T-helper 9 cell (primary cell): ENCODE measurements around the gene SMPD3.
A peak's percentile ranks its signal among the peaks of the same experiment; 100 is the strongest.

ENCODE experiments used
- DNase-seq: peaks from one replicate; pipeline ENCODE4 v3.0.0-alpha.2; 2020

The SMPD3 gene

DNA sequence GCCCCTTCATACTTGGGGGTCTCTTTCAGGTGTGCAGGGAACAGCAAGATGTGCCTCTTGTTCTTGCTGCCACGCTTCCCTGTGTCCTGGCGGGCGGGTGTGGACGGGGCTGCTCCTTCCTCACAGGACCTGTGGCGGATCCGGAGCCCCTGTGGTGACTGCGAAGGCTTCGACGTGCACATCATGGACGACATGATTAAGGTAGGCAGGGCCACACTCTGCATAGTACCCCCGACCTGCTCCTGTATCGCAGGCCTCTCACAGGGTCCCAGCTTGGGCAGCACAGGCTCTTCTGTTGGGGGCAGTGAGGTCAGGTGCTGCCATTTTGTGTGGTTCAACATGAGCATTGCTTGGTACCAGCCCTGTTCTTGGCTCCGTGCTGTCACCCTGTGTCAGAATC lies 94.9 kb downstream of the SMPD3 start:
- no peak for DNase-seq

DNA sequence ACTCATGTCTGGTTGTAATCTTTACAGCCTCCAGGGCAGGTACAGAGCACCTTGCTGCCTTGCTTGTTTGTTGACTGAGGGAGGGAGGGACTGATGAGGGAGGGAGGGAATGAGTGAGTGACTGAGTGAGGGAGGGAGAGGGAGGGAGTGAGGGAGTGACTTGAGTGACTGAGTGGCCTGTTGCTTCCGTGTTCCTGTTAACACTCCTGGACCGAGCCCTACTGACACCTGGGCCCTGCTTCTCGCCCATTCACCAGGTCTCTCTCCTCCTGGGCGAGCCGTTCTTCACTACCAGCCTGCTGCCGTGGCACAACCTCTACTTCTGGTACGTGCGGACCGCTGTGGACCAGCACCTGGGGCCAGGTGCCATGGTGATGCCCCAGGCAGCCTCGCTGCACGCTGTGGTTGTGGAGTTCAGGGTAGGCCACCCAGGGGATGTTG lies 96.3 kb downstream of the SMPD3 start:
- no peak for DNase-seq

DNA sequence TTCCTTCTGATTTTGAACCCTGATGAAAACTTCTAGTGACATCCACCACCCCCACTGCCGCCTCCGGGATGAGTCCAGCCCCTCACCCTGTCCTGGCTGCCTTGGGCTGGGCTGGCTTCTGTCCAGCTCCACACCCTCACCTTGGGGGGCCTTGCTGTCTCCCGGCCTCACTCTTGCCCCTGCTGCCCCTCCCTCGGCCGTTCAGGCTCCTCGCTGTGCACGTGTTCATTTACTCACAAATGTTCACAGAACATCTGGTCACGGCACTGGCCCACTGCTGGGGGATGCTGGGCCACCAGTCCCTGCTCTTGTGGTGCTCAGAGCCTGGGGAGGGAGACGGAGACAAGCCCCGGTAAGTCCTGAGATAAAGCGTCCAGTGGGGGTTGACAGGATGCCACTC lies 96.8 kb downstream of the SMPD3 start:
- DNase-seq, result no peak

DNA sequence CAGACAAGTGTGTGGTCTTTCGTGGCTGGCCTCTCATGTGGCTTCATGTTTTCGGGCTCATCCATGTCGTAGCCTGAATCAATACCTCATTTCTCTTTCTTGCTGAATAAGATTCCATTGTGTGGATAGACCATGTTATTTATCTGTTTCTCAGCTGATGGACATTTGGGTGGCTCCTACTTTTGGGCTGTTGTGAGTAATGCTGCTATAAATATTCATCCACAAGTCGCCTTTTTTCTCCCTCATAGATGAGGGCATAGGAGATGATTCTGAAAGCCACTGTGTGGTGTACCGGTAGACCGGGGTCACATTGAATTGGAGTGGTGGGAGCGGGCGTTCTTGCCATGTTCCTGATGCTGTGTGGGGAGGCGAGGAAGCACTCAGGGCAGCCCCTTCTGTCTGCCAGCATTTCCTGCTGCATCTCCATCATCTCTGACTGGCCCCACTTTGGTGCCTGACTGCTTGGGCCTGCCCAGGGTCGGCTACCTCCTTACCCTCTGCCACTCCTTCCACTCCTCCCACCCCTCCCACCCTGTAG lies 97.4 kb downstream of the SMPD3 start:
- DNase-seq, result no peak

DNA sequence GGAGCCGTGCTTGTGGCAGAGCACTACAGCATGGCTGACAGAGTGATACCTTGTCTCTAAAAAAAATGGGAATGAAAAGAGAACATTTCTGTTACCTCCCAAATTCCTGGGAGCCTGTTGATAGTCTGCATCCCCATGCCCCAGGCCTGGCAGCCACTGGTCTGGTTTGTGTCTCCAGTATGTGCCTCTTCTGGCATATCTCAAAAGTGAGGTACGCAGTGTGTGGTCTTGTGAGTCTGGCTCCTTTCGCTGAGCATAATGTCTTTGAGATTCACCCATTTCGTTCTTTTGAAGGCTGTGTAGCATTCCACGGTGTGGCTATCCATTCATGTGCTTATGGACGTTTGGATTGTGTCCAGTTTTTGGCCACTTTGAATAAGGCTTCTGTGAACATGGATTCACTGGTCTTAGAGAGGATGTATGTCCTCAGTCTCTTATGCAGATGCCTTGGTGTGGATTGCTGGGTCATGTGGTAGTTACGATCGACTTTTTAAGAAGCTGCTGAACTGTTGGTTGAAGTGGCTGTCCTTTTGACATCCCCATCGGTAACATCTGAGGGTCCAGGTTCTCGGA lies 98.4 kb downstream of the SMPD3 start:
- no peak for DNase-seq

DNA sequence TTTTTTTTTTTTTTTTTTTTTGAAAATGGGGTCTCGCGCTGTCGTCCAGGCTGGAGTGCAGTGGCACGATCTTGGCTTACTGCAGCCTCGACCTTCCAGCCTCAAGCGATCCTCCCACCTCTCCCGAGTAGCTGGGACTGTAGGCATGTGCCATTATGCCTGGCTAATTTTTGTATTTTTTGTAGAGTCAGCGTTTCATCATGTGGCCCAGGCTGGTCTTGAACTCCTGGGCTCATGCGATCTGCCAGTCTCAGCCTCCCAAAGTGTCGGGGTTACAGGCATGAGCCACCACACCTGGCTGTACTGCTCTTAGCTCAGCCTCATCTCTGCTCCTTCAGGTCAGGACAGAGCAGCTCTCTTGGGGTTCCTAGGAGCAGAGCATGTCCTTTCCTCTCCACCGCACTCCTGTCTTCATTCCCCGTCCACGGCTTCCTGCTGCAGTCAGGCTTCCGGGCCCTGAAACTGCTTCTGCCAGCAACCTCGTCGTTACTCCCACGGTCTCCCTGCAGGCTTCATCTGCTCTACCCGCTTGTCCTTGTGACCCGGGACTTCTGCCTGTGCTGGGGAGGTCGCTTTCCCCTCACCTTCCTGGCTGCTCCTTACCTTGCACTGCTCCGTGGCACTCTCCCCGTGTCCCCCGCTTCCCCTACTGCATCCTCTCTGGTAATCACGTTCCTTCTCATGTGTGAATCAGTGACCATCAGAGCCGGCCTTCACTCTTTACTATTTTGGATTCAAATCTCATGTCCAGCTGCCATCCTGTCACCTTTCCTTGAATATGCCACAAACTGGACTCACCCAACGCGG lies 99.5 kb downstream of the SMPD3 start:
- DNase-seq, result no peak

DNA sequence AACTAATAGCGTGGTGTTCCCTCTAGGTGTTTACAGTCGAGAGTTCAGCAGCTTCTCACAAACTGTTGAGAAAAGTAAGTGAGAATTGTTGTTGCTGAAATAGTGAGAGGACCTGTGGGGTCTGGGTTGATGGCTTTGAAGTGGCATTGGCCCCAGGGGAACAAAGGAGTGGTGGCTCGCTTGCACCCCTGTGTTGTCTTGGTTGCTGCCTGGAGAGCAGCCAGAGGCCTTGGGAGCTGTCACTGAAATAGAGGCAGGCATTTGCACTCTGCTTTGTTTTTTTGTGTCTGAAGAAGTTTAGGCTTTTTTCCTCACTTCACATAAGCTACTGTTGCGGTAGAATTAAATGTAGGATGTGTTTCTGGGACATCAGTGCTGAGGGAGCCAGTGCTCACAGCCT lies 100.7 kb downstream of the SMPD3 start:
- no peak for DNase-seq

DNA sequence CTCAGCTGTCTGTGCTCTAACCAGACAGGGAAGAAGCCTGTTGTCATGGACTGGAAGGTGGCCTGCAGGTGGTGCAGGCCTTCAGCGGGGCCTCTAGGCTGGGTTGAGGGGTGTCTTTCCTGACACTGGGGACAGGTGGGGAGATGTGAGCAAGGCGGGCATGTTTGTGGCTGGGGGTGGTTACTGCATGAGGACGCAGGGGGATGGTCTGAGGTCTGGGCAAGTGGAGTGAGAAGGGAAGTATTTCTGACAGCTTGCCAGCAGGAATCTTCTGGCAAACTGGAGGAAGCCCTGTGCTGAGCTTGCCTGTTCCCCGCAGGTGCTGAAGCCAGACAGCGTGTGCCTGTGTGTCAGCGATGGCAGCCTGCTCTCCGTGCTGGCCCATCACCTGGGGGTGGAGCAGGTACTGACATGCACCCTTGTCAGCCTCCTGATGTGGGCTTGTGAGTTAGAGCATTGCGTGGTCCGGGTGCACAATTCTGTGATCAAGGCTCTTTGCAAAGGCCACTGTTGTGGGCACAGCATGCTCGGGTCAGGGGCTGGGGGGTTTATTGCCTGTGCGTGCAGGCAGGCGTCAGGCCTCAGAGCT lies 101.3 kb downstream of the SMPD3 start:
- DNase-seq, result no peak

DNA sequence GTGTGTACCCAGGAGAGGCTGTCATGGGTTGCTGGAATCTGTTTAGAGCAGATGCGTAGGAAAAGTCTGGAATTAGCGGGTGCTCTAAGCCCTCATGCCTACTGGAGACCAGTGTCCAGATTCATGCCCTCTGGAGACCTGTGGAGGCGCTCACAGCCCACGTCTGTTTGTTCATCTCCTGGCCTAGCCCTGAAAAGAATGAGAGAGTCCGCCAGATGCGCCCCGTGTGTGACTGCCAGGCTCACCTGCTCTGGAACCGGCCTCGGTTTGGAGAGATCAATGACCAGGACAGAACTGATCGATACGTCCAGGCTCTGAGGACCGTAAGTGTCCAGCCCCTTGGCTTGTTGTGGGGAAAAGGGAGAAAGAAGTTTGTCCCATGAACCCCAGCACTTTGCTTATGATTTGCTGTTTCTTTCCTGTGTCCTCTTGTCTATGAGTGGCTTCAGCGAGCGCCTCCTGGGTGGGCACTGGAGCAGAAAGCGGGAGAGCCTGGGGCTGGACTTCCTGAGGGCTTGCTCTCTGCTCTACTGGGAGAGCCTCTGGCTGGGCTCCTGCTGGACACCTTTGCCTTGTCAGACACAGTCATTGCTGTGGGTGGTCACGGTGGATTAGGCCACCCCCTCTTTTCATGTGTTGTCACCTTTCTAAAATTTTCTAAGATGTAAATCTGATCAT lies 102.2 kb downstream of the SMPD3 start:
- DNase-seq, result no peak

DNA sequence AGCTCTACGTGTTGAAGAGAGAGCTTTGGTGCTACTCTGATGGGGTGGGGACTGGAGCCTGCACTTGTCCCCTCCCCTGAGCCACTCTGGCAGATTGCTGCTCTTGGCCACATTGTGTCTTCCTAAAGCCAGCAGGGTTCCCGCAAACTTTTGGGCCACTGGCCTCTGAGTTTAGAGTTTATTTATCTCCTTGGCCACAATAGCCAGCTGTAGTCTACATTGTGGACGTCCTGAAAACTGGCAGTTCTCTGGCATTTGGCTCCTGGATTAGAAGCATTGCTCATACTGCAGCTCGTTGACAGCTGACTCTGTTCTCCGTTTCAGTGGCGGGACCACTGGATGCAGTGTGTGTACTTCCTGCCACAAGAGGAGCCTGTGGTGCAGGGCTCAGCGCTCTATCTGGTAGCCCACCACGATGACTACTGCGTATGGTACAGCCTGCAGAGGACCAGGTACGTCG lies 102.9 kb downstream of the SMPD3 start:
- no peak for DNase-seq

DNA sequence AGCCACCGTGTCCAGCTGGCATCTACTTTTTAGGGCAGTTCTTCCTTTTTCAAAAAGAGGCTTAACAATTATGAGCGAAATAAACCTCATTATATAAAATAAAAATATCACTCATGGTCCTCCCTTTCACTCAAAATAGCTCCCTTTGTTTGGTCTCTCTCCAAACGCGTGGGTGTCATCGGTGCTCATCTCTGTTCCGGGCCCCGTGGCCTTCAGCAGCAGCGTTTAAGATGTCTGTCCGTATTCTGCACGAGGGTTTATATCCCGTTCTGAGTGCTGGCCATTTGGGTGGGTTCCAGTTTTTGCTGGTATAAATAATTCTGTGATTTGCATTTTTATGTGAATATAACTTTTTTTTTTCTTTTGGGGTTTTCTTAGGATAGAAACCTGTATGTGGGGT lies 104.1 kb downstream of the SMPD3 start:
- DNase-seq, result no peak

DNA sequence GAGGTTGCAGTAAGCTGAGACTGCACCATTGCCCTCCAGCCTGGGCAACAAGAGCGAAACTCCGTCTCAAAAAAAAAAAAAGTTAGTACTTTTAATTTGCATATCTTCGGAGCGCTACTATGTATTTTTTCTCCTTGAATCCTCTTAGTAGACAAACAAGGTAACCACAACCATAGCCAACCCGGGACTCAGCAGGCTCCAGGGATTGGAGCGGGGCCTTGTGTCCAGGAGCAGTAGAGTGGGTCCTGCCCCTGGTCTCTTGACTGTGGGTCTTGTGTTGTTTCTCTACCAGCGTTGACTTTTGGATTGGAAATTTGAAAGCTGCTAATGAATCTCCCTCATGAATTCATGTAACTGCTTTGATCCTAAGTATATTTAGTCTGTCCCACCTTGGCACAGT lies 105.2 kb downstream of the SMPD3 start:
- DNase-seq, result no peak

DNA sequence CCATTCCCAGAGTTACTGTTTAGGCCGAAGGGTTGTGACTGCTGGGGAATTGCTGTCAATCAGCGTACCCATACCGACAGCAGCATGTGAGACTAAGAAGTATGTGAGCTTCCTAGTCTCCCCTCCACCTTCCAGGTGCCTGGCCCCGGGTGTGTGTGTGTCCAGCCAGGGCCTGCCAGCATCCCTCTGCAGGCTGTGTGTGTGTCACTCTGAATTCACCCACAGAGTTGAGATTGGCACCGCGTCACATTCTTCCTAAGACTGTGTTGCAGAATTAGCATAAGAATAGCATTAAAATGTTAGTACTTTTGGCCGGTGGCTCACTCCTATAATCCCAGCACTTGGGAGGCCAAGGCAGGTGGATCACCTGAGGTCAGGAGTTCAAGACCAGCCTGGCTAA lies 105.7 kb downstream of the SMPD3 start:
- no peak for DNase-seq

DNA sequence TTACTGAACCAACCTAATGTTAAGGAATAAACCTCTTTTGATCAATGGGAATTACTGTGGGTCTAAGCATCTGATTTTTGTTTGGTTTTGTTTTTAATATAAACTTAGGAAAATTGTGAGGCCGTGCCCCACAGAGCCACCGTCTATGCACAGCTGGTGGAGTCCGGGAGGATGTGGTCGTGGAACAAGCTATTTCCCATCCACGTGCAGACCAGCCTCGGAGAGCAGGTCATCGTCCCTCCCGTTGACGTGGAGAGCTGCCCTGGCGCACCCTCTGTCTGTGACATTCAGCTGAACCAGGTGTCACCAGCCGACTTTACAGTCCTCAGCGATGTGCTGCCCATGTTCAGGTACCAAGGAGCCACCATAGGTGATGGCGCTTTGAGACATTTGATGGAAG lies 109.1 kb downstream of the SMPD3 start:
- no peak for DNase-seq

DNA sequence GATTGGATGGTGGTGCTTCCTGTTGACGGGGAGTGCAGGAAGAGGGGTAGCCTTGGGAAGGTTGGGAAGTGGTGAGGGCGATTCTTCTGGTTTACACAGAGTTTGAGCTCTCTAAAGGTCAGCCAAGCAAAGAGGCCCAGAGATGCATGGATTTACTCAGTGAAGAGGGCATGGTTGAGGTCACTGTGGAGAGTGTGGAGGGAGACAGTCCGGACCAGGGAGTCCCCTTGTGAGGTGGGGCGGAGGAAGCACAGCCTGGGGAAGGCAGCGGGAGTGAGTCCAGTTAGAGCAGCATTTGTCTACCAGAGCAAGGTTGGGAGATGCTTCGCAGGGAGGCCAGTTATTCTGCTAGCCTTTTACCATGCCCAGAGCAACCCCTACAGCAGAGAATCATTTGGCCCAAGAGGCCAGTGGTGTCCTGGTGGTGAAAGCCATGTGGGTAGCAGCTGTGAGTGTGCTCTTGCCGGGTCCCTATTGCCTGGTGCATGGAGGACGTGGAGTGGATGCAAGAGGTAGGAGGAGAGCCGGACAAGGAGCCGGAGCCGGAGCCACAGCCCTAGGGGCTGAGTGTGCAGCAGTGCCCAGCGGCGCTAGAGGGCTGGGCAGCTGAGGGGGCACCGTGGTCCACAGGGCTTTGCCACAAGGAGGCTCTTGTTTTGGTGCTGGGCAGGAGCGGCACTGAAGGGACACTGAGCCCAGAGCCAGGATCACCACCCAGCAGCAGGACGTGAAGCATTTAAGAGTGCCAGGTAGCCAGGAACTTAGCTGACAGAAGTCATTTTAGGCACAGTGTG lies 109.8 kb downstream of the SMPD3 start:
- no peak for DNase-seq

DNA sequence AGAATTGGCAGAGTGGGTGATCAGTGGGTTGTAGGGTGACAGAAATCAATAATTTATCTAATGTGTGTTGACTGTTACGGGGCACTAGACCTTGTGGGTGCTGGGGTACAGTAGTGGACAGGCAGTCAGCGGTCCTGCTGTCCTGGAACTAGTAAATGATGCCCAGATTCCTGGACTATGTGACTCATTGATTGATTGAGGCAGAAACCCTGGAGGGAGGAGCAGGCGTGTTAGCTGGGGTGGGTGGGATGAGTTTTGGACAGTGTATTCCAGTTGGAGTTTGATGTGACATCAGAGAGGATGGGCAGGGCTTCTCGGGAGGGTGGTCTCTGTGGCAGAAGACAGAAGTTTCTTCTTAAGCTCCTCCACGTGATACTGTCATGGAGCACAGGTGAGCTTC lies 113.1 kb downstream of the SMPD3 start:
- no peak for DNase-seq

DNA sequence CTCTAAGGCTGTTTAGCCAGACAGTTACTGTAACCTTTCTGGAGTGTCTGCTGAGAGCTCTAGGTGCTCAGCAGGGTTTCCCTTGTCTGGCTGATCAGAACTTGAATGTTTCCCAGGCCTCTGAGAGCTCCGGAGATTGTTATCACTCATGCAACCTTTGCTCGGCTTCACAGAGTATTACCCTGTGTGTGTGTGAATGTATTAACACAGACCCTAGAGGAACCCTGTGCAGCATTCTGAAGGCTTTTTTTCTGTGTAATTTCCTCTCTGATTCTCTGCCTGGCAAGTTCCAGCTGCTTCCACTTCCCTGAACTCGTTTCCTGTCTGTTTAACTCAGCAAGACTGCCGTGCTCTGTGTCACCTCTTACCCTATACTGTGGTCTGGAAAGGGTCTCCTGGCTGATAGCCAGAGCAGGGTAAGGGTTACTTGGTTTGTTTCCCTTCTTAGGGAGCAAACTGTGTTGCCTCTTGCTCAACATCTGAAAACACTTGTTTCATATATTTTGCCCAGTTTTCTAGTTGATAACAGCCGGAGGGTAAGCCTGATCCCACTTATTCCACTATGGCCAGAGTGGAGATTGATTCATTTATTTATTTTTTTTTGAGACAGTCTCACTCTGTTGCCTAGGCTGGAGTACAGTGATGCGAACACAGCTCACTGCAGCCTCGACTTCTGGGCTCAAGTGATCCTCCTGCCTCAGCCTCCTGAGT lies 115.7 kb downstream of the SMPD3 start:
- no peak for DNase-seq

DNA sequence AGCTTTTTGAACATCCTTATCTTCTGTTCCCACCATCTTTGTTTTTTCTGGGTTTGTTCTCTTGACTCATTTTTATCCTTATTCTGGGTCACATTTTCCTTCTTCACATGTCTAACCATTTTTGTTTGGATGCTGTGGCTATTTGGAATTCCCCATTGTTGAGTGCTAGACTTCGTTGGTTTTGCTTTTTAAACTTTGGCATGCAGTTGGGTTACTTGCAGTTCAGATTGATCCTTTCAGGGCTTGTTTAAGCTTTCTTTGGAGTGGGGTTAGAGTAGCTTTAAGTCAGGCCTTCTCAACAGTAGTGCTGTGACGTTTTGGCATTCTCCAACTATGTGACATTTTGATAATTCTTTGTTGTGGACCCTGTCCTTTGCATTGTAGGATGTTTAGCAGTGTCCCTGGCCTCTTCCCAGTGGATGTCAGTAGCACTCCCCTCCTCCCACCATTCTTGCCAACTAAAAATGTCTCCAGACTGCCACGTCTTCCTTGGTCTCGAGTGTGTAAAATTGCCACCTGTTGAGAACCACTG lies 116.4 kb downstream of the SMPD3 start:
- no peak for DNase-seq

DNA sequence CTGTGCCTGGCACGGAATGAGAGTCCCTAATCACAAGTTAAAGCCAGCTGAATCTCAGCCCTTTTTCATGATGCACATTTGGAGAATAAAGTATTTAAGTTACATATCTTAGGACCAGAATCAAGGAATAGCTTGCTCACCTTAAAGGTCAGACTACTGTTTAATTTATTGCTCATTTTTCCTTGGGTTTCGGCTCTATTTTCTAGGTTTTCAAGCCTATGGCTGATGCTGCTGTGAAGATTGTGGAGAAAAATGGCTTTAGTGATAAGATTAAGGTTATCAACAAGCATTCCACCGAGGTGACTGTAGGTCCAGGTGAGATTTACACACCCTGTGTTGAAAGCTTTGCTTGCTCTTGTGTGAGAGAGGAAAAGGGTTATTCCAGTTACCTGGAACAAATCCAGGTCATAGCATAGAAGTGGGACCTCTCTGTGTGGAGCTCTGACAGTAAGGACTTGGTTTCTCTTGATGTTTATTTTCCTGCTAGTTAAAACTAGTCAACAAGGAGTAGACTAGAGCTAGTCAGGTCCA lies 119.4 kb downstream of the SMPD3 start:
- DNase-seq, result no peak

DNA sequence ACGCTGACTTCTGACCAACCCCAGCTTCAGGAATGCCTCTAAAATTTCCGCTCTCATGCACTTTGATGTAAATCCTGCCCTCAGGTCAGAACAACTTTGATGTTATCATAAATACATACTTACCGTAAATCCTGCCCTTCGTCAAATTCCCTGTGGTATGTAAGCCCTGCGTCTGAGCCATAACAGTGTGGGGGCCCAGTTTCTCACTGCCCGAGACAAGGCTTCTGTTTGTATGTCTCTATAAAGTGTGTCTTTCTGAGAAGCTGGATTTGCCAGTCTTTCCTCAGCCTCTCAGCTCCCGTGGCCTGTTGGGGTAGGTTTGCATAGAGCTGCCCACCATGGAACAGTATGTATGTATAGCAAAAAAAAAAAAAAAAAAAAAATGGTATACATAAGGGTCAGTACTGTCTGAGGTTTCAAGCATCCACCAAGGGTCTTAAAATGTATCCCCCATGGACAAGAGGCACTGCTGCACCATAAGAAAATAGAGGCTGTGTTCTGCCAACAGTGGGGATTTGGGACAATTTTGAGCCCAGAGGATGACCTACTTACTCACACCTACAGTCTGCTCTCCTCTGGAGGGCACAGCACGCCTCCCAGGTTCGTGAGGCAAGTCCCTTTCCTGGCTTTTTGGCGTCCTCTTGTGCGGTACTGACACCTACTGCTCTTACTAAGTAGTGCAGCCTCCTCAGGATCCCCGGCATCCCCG lies 120.0 kb downstream of the SMPD3 start:
- DNase-seq, result peak; percentile 70
